Keratinocyte (primary cell): ENCODE data around the gene PSMD6. TPM values are rescaled to one million over a fixed set of nuclear protein-coding genes. Genes with fewer than 3 reads are reported as not detected.

Source experiments
- DNase-seq: peaks from one replicate; pipeline ENCODE4 v3.0.0-alpha.2; 2011; ENCODE audit warnings: low read depth, missing footprints, low spot score
- FAIRE-seq: peaks from 2 replicates; lab custom pipeline; 2011; peaks lifted over from hg19 to GRCh38; lab: Jason Lieb, UNC
- H2AFZ ChIP-seq: 2 replicates; pipeline ENCODE4 v1.6.0; 2012; ENCODE audit warnings: low read length, control low read depth, inconsistent platforms; ENCODE audit not compliant: control insufficient read depth
- H3K27ac ChIP-seq: 2 replicates; pipeline ENCODE4 v1.5.1; 2011; ENCODE audit warnings: low read length; ENCODE audit not compliant: control insufficient read depth, insufficient read depth
- H3K27me3 ChIP-seq: 3 replicates; pipeline ENCODE4 v1.6.0; 2011; ENCODE audit warnings: low read length; ENCODE audit not compliant: control insufficient read depth, insufficient read depth; ENCODE audit errors: extremely low read depth
- H3K36me3 ChIP-seq, 2 experiments: 2 replicates in 1 of 2; 3 replicates in 1 of 2; pipeline ENCODE4 v1.5.1; 2011; ENCODE audit warnings: low read length in 2 of 2, mild to moderate bottlenecking in 1 of 2; ENCODE audit not compliant: control insufficient read depth in 2 of 2, insufficient read depth in 2 of 2; ENCODE audit errors: extremely low read depth in 1 of 2
- H3K4me1 ChIP-seq: 3 replicates; pipeline ENCODE4 v1.5.1; 2011; ENCODE audit warnings: low read length; ENCODE audit not compliant: control insufficient read depth, insufficient read depth; ENCODE audit errors: extremely low read depth
- H3K4me2 ChIP-seq: 3 replicates; pipeline ENCODE4 v1.6.0; 2011; ENCODE audit warnings: low read depth, low read length; ENCODE audit not compliant: control insufficient read depth, insufficient read depth; ENCODE audit errors: extremely low read depth
- H3K4me3 ChIP-seq, 3 experiments: fragments of 200-600 bp in 1 of 3; sonication (generic) in 1 of 3; 2 replicates in 2 of 3; 3 replicates in 1 of 3; pipeline ENCODE4 v1.5.1; 2011 to 2016; ENCODE audit warnings: low read length in 3 of 3, mild to moderate bottlenecking in 3 of 3, control low read depth in 2 of 3, inconsistent platforms in 1 of 3, low read depth in 1 of 3, mixed read lengths in 1 of 3, mixed run types in 1 of 3, moderate library complexity in 1 of 3; ENCODE audit not compliant: control insufficient read depth in 2 of 3, insufficient read depth in 2 of 3; ENCODE audit errors: extremely low read depth in 1 of 3
- H3K79me2 ChIP-seq: 2 replicates; pipeline ENCODE4 v1.6.0; 2012; ENCODE audit warnings: low read length; ENCODE audit not compliant: control insufficient read depth, insufficient read depth
- H3K9ac ChIP-seq: 3 replicates; pipeline ENCODE4 v1.6.0; 2011; ENCODE audit warnings: low read length; ENCODE audit not compliant: control insufficient read depth, insufficient read depth; ENCODE audit errors: extremely low read depth
- H3K9me1 ChIP-seq: 3 replicates; pipeline ENCODE4 v1.6.0; 2011; ENCODE audit warnings: low read length; ENCODE audit not compliant: control insufficient read depth, insufficient read depth; ENCODE audit errors: extremely low read depth
- H3K9me3 ChIP-seq: 2 replicates; pipeline ENCODE4 v1.5.1; 2012; ENCODE audit warnings: low read depth, low read length; ENCODE audit not compliant: control insufficient read depth
- H4K20me1 ChIP-seq: 3 replicates; pipeline ENCODE4 v1.6.0; 2011; ENCODE audit warnings: low read length; ENCODE audit not compliant: control insufficient read depth, insufficient read depth; ENCODE audit errors: extremely low read depth
- CTCF ChIP-seq, 3 experiments: IDR thresholded peaks in 1 of 3; conservative IDR thresholded peaks in 1 of 3; optimal IDR thresholded peaks in 1 of 3; 2 replicates in 2 of 3; 3 replicates in 1 of 3; pipeline versions ENCODE3 to v1.5.1; 2011; ENCODE audit warnings: low read length in 3 of 3, mild to moderate bottlenecking in 3 of 3, moderate library complexity in 2 of 3, control low read depth in 1 of 3, inconsistent platforms in 1 of 3; ENCODE audit not compliant: insufficient read depth in 2 of 3; ENCODE audit errors: extremely low read depth in 1 of 3
- EZH2 ChIP-seq: IDR thresholded peaks from one replicate; pipeline ENCODE4 v1.6.1; 2012; ENCODE audit warnings: inconsistent platforms, mild to moderate bottlenecking, low read length, moderate library complexity
- dilution Hi-C: fragments of 300-500 bp; cut with MboI; formaldehyde crosslinking; loops from one replicate; pipeline ENCODE4 v1.7.0; 2020; ENCODE audit warnings: low sequenced_read_pairs; ENCODE audit not compliant: extremely low pct_ligation_motif_present
- polyA plus RNA-seq, 5 experiments: library from polyadenylated mRNA; depleted of rRNA in 3 of 5; stranded (reverse) in 3 of 5; stranded (forward) in 1 of 5; unstranded in 1 of 5; fragments of >200 nt; gene quantifications; 1 replicate in 1 of 5; 2 replicates in 3 of 5; 3 replicates in 1 of 5; pipeline versions ENCODE4 v1.2.1 to v1.2.3, GENCODE V29; 2011 to 2012; ENCODE audit warnings: missing spikeins in 2 of 5, low read depth in 1 of 5, low replicate concordance in 1 of 5

Gene PSMD6
- polyA plus RNA-seq, 1 donor (not counting 4 experiments of a cell fraction or from before 2014, with no cell fraction given) = 100 TPM

GRCh38 chr3:64053581-64053980, 30.3 kb upstream of the PSMD6 start:
- Histone ChIP-seq H3K27ac (no peak overlapping the region), H2AFZ (no peak overlapping the region)

GRCh38 chr3:64053117-64053516, 29.8 kb upstream of the PSMD6 start:
- Histone ChIP-seq H3K27ac (no peak overlapping the region), H3K9ac (no peak overlapping the region), H3K9me1 (no peaks in the 10 kb centered on the region), H3K27me3 (no peaks in the 10 kb centered on the region), H3K79me2 (no peaks in the 10 kb centered on the region), H3K36me3 (no peaks in the 10 kb centered on the region), H3K4me3 (no peak overlapping the region), H2AFZ (no peak overlapping the region), H3K9me3 (no peaks in the 10 kb centered on the region), H3K4me2 (no peak overlapping the region), H3K4me1 (peaks cover 17% of the 10 kb centered on the region), H4K20me1 (no peaks in the 10 kb centered on the region)
- FAIRE-seq (no peak), DNase-seq (no peak)
- TF ChIP-seq EZH2 (no peak), CTCF (optimal IDR thresholded peaks at IDR 0.05 in 1 of 3, IDR thresholded peaks at IDR 0.05 in 1 of 3, conservative IDR thresholded peaks at IDR 0.05 in 1 of 3; ENCODE audit: extremely low read depth in 1 of 3, insufficient read depth in 2 of 3, low read length in 3 of 3) (no peak)
- dilution Hi-C loops = no loop called here

More at GRCh38 chr3:64053581-64053980, 30.3 kb upstream of the PSMD6 start:
- FAIRE-seq (no peak), DNase-seq (no peak)
- Histone ChIP-seq H3K9ac (no peak overlapping the region), H3K4me2 (no peak overlapping the region), H3K36me3 (no peaks in the 10 kb centered on the region), H3K4me3 (no peak overlapping the region), H3K79me2 (no peaks in the 10 kb centered on the region), H3K4me1 (peaks cover 13% of the 10 kb centered on the region), H3K9me3 (no peaks in the 10 kb centered on the region), H3K27me3 (no peaks in the 10 kb centered on the region), H3K9me1 (no peaks in the 10 kb centered on the region), H4K20me1 (no peaks in the 10 kb centered on the region)
- dilution Hi-C loops = no loop called here
- TF ChIP-seq CTCF (optimal IDR thresholded peaks at IDR 0.05 in 1 of 3, IDR thresholded peaks at IDR 0.05 in 1 of 3, conservative IDR thresholded peaks at IDR 0.05 in 1 of 3; ENCODE audit: extremely low read depth in 1 of 3, insufficient read depth in 2 of 3, low read length in 3 of 3) (no peak), EZH2 (no peak)
